ENCODE results near the gene PRKACA. TPM values are rescaled to one million over a fixed set of nuclear protein-coding genes. Genes with fewer than 3 reads are reported as not detected.

PRKACA gene
- total RNA-seq, 4 donors from 2014 or later, result 31.5 to 56.1 (median 45.1) TPM

DNA sequence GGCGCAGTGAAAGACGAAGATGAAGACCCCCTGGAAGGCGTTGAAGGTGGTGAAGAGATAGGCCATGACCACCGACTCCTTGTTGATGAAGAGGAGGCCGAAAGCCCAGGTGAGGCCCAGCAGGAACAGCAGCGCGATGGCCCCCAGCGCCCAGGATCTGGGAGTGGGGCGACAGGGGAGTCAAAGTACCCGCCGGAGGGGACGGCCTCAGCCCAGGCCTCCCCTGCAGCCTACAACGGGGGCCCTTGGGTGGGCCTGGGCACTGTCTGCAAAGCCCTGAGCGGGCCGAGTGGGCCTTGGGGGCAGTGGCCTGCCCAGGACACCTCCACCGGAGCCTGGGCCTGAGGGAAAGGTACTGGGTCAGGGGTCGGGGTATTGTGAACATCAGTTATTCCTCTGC lies 37.8 kb upstream of the PRKACA start:
- ATAC-seq (ENCODE audit: low FRiP score), result no peak
- TF ChIP-seq, protein P1, sequence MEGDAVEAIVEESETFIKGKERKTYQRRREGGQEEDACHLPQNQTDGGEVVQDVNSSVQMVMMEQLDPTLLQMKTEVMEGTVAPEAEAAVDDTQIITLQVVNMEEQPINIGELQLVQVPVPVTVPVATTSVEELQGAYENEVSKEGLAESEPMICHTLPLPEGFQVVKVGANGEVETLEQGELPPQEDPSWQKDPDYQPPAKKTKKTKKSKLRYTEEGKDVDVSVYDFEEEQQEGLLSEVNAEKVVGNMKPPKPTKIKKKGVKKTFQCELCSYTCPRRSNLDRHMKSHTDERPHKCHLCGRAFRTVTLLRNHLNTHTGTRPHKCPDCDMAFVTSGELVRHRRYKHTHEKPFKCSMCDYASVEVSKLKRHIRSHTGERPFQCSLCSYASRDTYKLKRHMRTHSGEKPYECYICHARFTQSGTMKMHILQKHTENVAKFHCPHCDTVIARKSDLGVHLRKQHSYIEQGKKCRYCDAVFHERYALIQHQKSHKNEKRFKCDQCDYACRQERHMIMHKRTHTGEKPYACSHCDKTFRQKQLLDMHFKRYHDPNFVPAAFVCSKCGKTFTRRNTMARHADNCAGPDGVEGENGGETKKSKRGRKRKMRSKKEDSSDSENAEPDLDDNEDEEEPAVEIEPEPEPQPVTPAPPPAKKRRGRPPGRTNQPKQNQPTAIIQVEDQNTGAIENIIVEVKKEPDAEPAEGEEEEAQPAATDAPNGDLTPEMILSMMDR (IDR thresholded peaks at IDR 0.05), result no peak
- no peak for DNase-seq (ENCODE audit: low spot score)

GRCh38 chr19:14152713-14153112 lies 35.2 kb upstream of the PRKACA start:
- TF ChIP-seq, protein P1 (IDR thresholded peaks at IDR 0.05), result no peak
- no peak for DNase-seq (ENCODE audit: low spot score)

DNA sequence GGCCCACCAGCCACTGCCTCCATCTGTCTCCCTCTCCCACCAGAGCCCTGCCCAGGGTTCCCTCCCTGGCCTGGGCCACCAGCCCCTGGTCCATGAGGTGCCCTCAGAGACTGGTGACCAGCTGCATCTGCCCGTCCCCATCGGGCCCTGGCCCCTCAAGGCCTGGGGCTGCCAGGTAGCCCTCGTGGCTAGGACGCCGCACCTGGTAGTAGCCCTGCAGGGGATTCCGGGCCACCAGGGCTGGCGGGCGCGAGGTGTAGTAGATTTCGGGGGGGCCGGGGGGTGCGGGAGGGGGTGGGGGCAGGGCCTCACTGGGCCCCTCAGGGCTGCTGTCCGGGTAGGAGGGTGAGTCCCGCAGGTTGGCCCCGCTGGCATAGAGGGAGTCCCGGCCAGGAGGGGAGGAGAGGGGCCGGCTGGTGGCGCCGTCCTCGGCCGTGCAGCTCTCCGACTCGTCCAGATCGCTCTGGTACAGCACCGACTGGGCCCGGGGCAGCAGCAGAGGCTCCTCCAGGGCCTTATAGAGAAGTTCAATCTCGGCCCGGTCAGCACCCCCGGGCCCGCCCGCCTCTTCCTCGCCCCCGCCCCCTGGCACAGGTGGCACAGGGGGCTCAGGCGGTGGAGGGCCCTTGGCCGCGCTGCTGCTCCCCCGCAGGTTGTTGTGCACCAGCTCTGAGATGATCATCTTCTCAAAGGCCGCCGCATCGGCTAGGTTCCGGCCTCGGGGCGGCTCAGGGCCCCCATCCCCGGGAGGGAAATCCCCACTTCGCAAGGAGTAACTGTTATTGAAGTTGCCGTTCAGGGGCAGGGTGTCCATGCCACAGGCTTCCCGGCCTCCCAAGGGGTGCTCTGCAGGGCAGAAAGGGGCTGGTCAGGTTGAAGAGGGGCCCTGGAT lies 33.5 kb upstream of the PRKACA start:
- ATAC-seq (ENCODE audit: low FRiP score) (no peak), DNase-seq (ENCODE audit: low spot score) (no peak)
- TF ChIP-seq, protein P1 (IDR thresholded peaks at IDR 0.05), result no peak

More at GRCh38 chr19:14152713-14153112, 35.2 kb upstream of the PRKACA start:
- no peak for ATAC-seq (ENCODE audit: low FRiP score)

- ATAC-seq (ENCODE audit: low FRiP score), result no peak
- no peak for DNase-seq (ENCODE audit: low spot score)
- TF ChIP-seq, protein P1 (IDR thresholded peaks at IDR 0.05), result no peak
Measured at GRCh38 chr19:14150041-14150769, 32.6 kb upstream of the PRKACA start.

GRCh38 chr19:14149509-14149994 lies 32.0 kb upstream of the PRKACA start:
- ATAC-seq (ENCODE audit: low FRiP score) (no peak), DNase-seq (ENCODE audit: low spot score) (no peak)

GRCh38 chr19:14148751-14149410 lies 31.3 kb upstream of the PRKACA start:
- ATAC-seq (ENCODE audit: low FRiP score), result no peak
- TF ChIP-seq, protein P1 (IDR thresholded peaks at IDR 0.05), result no peak
- no peak for DNase-seq (ENCODE audit: low spot score)

More at GRCh38 chr19:14149509-14149994, 32.0 kb upstream of the PRKACA start:
- TF ChIP-seq, protein P1 (IDR thresholded peaks at IDR 0.05), result no peak
